SKM-1 (cell line): Measurements from ENCODE around the gene PXDN.
A peak's percentile ranks its signal among the peaks of the same experiment; 100 is the strongest.
"Not testable (repeated sequence)": the region's sequence is repeated elsewhere in the genome, so short reads cannot be mapped to it uniquely, and the experiment has no call there.

Experiments used
- DNase-seq: peaks from one replicate; lab custom pipeline; 2025; ENCODE audit not compliant: unreplicated experiment; lab: John Stamatoyannopoulos, UW

PXDN gene

GRCh38 chr2:1708476-1709334 is 35.6 kb downstream of the PXDN start:
- no peak for DNase-seq

GRCh38 chr2:1707771-1708418 is 36.4 kb downstream of the PXDN start:
- peak; percentile 82 for DNase-seq

- not testable (repeated sequence) for DNase-seq
Observed at GRCh38 chr2:1706089-1706841, 38.0 kb downstream of the PXDN start.

GRCh38 chr2:1705557-1706076 is 38.7 kb downstream of the PXDN start:
- no peak for DNase-seq

DNA sequence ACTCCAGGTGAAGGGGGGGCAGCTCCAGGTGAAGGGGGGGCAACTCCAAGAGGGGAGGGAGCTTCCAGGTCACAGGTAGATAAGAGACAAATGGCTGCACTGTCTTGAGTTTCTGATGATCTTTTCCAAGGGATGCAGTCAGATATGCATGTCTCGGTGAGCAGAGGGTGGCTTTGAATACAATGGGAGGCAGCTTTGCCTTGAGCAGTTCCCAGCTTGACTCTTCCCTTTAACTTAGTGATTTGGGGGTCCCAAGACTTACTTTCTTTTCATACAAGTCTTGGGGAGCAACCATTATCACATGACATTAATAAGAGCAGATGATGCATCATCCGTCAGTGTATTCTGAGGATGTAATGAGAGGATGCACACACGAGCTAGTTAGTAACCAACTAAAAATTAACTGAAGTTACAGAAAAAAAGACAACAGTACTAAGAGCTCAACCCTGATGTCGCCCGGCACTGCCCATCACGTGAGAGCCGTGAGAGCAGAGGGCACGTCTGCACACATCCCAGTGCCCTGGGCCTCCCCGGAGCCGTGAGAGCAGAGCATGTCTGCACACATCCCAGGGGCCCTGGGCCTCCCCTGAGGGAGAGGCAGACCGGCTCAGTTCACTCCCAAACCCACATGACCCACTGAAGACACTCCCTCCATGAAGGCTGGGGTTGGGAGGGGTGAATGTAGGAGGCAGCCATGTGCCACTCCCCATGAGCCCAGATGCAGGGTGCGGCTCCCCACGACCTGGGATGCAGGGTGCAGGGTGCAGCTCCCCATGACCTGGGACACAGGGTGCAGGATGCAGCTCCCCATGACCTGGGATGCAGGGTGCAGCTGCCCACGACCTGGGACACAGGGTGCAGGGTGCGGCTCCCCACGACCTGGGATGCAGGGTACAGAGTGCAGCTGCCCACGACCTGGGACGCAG is 39.4 kb downstream of the PXDN start:
- no peak for DNase-seq

- no peak for DNase-seq
Observed at GRCh38 chr2:1702186-1702565, 42.1 kb downstream of the PXDN start.

DNA sequence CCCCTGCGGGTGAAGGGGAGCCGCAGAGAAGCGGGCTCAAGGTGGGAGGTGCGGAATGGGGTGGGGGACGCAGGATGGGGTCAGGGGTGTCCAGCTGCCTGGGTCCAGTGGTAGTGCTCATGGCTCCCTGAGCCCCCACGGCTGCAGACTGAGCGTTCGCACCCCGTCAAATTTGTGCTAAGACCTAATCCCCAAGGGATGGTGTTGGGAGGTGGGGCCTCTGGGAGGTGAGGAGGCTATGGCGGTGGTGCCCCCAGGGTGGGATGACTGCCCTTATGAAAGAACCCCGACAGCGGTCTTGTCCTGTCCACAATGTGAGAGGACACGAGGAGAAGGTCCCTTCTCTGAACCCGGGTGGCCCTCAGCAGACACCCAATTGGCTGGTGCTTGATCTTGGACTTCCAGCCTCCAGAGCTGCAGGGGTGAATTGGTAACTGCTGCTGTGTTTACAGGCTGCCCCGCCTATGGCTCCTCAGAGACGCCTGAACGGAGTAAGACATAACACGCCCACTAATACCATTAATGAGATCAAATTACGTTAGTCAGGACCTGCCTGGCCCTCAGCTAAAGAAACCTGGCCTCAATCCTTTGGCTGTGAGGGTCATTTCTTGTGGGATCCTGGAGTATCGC is 42.6 kb downstream of the PXDN start:
- no peak for DNase-seq

DNA sequence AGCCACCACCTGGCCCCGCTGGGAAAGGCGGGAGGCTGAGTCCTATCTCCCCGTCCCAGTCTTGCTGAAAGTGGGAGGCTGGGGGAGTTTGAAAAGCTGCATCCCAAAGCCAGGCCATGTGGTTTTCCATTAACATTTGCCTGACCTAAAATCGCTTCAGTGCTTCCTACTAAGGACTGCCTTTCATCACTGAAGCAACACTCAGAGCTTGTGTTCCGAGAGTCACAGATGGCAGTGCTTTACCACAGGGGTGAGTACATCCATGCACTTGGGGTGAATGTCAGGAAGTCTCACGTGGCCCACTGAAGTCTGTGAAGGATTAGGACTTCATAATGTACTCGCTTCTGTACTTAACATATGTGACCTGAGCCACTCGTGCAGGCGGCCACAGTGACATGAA is 43.3 kb downstream of the PXDN start:
- DNase-seq = no peak

DNA sequence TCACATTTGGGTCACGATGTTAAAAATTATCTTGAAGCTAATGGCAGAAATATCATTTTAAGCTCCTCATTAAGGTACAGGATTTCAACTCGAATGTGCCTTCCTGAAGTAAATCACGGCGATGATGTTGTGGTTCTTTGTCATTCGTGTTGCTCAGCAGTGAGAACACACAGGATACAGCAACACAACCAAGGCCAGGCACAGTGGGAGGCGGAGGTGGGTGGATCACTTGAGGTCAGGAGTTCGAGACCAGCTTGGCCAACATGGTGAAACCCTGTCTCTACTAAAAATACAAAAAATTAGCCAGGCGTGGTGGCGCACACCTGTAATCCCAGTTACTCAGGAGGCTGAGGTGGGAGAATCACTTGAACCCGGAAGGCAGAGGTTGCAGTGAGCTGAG is 43.9 kb downstream of the PXDN start:
- DNase-seq = not testable (repeated sequence)

- DNase-seq = no peak
Observed at GRCh38 chr2:1698188-1698945, 45.9 kb downstream of the PXDN start.

DNA sequence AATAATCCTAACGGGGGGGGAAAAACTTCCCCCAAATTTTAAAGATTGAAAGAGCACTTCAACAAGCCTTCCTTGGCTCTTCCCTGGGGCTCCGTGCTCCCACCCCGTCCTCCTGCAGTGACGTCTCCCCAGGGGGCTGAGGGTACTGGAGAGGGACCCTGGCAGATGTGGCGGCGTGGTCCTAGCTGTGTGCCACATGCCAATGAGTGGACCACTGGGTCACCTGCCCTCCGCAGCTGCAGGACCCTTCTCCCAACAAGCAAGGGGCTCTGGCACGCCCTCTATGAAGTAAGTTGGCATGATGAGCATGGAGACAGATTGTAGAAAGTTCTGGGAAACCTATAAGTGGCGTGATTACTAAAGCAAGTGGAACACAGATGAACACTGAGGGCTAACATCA is 46.7 kb downstream of the PXDN start:
- DNase-seq = no peak

DNA sequence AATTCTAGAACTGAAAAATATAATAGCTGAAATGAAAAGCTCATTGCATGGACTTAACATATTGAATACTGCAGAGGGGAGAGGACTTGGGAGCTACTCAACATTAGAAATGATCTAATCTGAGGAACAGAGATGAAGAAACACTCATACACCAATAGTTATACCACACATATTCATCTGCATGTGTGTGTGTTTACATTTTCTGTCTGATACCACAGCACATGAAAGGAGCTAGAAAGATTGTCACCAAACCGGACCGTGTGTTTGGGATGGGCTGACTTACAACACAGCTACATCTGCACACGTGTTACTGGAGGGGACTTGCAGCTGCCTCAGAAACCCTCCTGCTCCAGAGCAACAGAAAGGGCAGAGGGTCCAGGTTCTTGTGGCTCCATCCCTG is 47.8 kb downstream of the PXDN start:
- no peak for DNase-seq

GRCh38 chr2:1694371-1695271 is 49.7 kb downstream of the PXDN start:
- no peak for DNase-seq

- DNase-seq = no peak
Observed at GRCh38 chr2:1693723-1694122, 50.6 kb downstream of the PXDN start.

- no peak for DNase-seq
Observed at GRCh38 chr2:1692342-1692741, 52.0 kb downstream of the PXDN start.

DNA sequence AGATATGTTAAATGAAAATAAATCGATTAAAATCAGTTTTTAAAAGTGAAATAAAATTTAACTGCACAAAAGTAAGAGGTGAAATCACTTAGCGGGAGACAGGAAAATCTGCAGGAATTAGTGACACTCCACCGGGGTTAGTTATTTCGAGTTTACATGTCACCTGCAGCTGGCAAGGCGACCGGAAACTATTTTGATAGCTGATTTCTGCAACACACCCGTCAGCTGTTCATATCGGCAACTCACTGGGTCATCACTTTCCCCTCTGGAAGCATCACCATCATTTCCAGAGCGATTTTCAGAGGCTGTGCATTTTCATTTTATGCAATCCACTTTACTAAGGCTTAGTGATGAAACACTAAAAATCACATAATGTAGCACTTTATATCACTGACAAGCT is 52.9 kb downstream of the PXDN start:
- no peak for DNase-seq

DNA sequence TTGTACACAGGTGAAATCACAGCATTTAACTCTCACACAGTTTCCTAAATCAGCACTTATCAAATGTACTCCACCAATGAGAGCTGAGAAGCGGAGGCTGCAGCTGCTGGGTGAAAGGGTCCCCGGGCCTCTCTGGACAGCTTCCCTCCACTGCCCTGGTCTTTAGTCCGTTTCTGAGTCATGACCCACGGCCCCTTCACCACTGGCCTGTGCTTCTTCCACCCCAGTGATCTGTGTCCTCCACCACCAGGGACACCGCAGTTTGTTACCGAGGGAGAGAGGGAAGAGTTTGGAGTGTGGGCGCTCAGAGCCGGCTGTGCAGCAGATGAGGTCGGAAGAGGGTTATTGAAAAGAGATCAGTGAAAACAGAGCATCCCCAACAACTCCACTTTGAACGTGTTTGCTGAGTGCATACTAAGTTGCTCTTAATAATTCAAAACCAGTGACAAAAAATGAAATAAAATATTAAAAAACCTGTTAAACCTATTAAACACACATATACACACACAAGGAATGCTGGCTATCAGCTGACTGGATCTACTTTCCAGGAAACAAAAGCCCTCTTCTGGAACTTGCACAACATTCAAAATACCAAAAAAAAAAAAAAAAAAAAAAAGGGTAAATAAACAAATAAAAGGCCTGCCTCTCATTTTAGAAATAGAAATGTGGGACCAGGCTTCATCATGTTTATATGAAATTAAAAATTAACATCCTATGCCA is 54.1 kb downstream of the PXDN start:
- DNase-seq = no peak

DNA sequence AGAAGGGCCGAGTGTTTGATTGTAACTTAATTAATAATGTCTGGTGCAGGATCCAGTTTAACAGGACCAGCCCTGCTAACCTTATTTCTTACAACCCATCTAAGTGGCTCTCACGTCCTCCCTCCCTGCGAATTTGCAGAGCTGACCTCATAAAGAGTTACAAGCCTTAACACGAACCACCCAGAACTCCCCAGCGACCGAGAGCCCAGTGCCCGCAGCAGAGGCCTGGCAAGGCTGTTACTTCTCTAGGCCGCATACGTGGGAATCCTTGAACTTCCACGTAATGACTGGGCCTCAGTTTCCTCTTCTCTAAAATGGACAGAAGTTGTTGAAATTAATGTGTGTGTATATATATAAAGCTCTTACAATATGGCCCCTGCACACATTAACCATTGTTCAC is 55.5 kb downstream of the PXDN start:
- DNase-seq = no peak
